Breast epithelium (tissue), 4 donors: Measurements from ENCODE around the gene ZNF236. TPM values are rescaled to one million over a fixed set of nuclear protein-coding genes. Genes with fewer than 3 reads are reported as not detected.

Experiments used
- DNase-seq, 2 donors: peaks; one replicate each; pipeline ENCODE4 v3.0.0-alpha.2; 2019; ENCODE audit warnings: low spot score in 2 of 2
- H3K27ac ChIP-seq, 2 donors: fragments of 200-600 bp; sonication (generic) in 1 of 2; one replicate each; pipeline ENCODE4 v1.5.1; 2016 to 2019; ENCODE audit warnings: mild to moderate bottlenecking in 1 of 2
- H3K27me3 ChIP-seq, 2 donors: fragments of 200-600 bp; sonication (generic) in 1 of 2; one replicate each; pipeline versions ENCODE4 v1.5.1 to v1.6.0; 2017 to 2019; ENCODE audit warnings: control low read depth in 1 of 2, mild to moderate bottlenecking in 1 of 2
- H3K36me3 ChIP-seq: fragments of 200-600 bp; one replicate; pipeline ENCODE4 v1.5.1; 2019
- H3K4me1 ChIP-seq, 2 donors: fragments of 200-600 bp; sonication (generic); one replicate each; pipeline ENCODE4 v1.5.1; 2016 to 2019; ENCODE audit warnings: control low read depth in 1 of 2
- H3K4me3 ChIP-seq, 3 donors: fragments of 200-600 bp; sonication (generic); 1 replicate in 2 of 3; 2 replicates in 1 of 3; pipeline ENCODE4 v1.5.1; 2016 to 2019; ENCODE audit warnings: mild to moderate bottlenecking in 3 of 3, moderate library complexity in 2 of 3
- H3K9me3 ChIP-seq, 2 donors: fragments of 200-600 bp; sonication (generic) in 1 of 2; one replicate each; pipeline ENCODE4 v1.5.1; 2016 to 2019; ENCODE audit warnings: control low read depth in 1 of 2
- CTCF ChIP-seq, 3 donors: fragments of 450-650 bp; IDR thresholded peaks; one replicate each; pipeline ENCODE4 v1.5.1; 2016 to 2017; ENCODE audit warnings: antibody characterized with exemption in 3 of 3, mild to moderate bottlenecking in 3 of 3, moderate library complexity in 3 of 3
- POLR2A ChIP-seq: fragments of 450-650 bp; IDR thresholded peaks from one replicate; pipeline ENCODE4 v1.6.1; 2016; ENCODE audit warnings: antibody characterized with exemption, mild to moderate bottlenecking, moderate library complexity
- POLR2AphosphoS5 ChIP-seq, 3 donors: sonication (generic); formaldehyde crosslinking; IDR thresholded peaks; one replicate each; pipeline ENCODE4 v1.6.1; 2017; ENCODE audit warnings: antibody characterized with exemption in 3 of 3
- intact Hi-C: fragments of 100-400 bp; cut with DNase I; formaldehyde crosslinking; loops from one replicate; pipeline ENCODE4 v1.15.1; 2023; ENCODE audit warnings: low total_unique reads
- total RNA-seq, 3 donors: library from RNA; depleted of rRNA; stranded (reverse); fragments of >200 nt; gene quantifications; one replicate each; pipeline ENCODE4 v1.1.0, GENCODE V29; 2016

The ZNF236 gene
- total RNA-seq, 3 donors from 2014 or later: 12.3 to 28.2 (median 27.1) TPM

GRCh38 chr18:76922107-76922506 lies 99.8 kb downstream of the ZNF236 start:
- TF ChIP-seq POLR2AphosphoS5 (IDR thresholded peaks at IDR 0.05) (no peak), CTCF (IDR thresholded peaks at IDR 0.05) (peak in 2 of 3 donors; percentile 44 to 60)
- Histone ChIP-seq H3K4me1 (no peaks in the 10 kb centered on the region), H3K4me3 (no peak overlapping the region), H3K9me3 (no peaks in the 10 kb centered on the region), H3K27ac (no peak overlapping the region), H3K36me3 (no peaks in the 10 kb centered on the region), H3K27me3 (no peaks in the 10 kb centered on the region)
- DNase-seq: no peak
- intact Hi-C loops: no loop called here

- Histone ChIP-seq H3K27ac (no peak overlapping the region), H3K4me3 (no peak overlapping the region), H3K4me1 (no peaks in the 10 kb centered on the region), H3K9me3 (no peaks in the 10 kb centered on the region), H3K36me3 (peaks cover 5% of the 10 kb centered on the region), H3K27me3 (no peaks in the 10 kb centered on the region)
- TF ChIP-seq POLR2AphosphoS5 (IDR thresholded peaks at IDR 0.05) (no peak), POLR2A (no peak), CTCF (IDR thresholded peaks at IDR 0.05) (no peak)
- intact Hi-C loops: no loop called here
- DNase-seq: no peak
Measured at GRCh38 chr18:76923485-76924085, 101.2 kb downstream of the ZNF236 start.

GRCh38 chr18:76925501-76925900 lies 103.1 kb downstream of the ZNF236 start:
- H3K36me3 ChIP-seq: peaks cover 7% of the 10 kb centered on the region
- H3K9me3 ChIP-seq: no peaks in the 10 kb centered on the region
- no peak for TF ChIP-seq POLR2A
- no peak for TF ChIP-seq POLR2AphosphoS5 (IDR thresholded peaks at IDR 0.05)
- no peak for TF ChIP-seq CTCF (IDR thresholded peaks at IDR 0.05)
- intact Hi-C loops: no loop called here
- H3K4me1 ChIP-seq: no peaks in the 10 kb centered on the region
- no peak overlapping the region for H3K4me3 ChIP-seq
- no peak overlapping the region for H3K27ac ChIP-seq
- H3K27me3 ChIP-seq: no peaks in the 10 kb centered on the region
- no peak for DNase-seq

- peaks cover 7% of the 10 kb centered on the region for H3K36me3 ChIP-seq
- no peak overlapping the region for H3K4me3 ChIP-seq
- TF ChIP-seq CTCF (IDR thresholded peaks at IDR 0.05) (no peak), POLR2AphosphoS5 (IDR thresholded peaks at IDR 0.05) (no peak), POLR2A (no peak)
- H3K4me1 ChIP-seq: no peaks in the 10 kb centered on the region
- no peak overlapping the region for H3K27ac ChIP-seq
- no peaks in the 10 kb centered on the region for H3K9me3 ChIP-seq
- no peak for DNase-seq
- H3K27me3 ChIP-seq: no peaks in the 10 kb centered on the region
- intact Hi-C loops: no loop called here
Measured at GRCh38 chr18:76927223-76927725, 104.9 kb downstream of the ZNF236 start.

GRCh38 chr18:76928179-76928868 lies 106.0 kb downstream of the ZNF236 start:
- no peaks in the 10 kb centered on the region for H3K27me3 ChIP-seq
- intact Hi-C loops: no loop called here
- DNase-seq: no peak
- no peaks in the 10 kb centered on the region for H3K4me1 ChIP-seq
- H3K36me3 ChIP-seq: peaks cover 7% of the 10 kb centered on the region
- TF ChIP-seq POLR2AphosphoS5 (IDR thresholded peaks at IDR 0.05) (no peak), CTCF (IDR thresholded peaks at IDR 0.05) (no peak), POLR2A (no peak)
- H3K4me3 ChIP-seq: no peak overlapping the region
- H3K27ac ChIP-seq: no peak overlapping the region
- no peaks in the 10 kb centered on the region for H3K9me3 ChIP-seq
